ENCODE measurements around the gene SYNM. TPM values are rescaled to one million over a fixed set of nuclear protein-coding genes. Genes with fewer than 3 reads are reported as not detected.
A peak's percentile ranks its signal among the peaks of the same experiment; 100 is the strongest.

The SYNM gene
- total RNA-seq, 1 donor from 2014 or later = 19.5 TPM

GRCh38 chr15:99155961-99156443, 51.1 kb downstream of the SYNM start:
- no peak for DNase-seq
- H3K36me3 ChIP-seq = peaks cover 30% of the 10 kb centered on the region
- no peaks in the 10 kb centered on the region for H3K27me3 ChIP-seq
- peak; percentile 16 for ATAC-seq
- no peak overlapping the region for H3K27ac ChIP-seq
- no peak for TF ChIP-seq CTCF (IDR thresholded peaks at IDR 0.05)
- H3K4me1 ChIP-seq = no peaks in the 10 kb centered on the region
- H3K4me3 ChIP-seq = no peak overlapping the region
- H3K9me3 ChIP-seq = no peaks in the 10 kb centered on the region
- intact Hi-C loops (cut with DNase I) = no loop called here

- intact Hi-C loops (cut with DNase I) = no loop called here
- H3K27ac ChIP-seq = no peak overlapping the region
Measured at GRCh38 chr15:99157456-99157855, 52.6 kb downstream of the SYNM start.

GRCh38 chr15:99158626-99159412, 53.9 kb downstream of the SYNM start:
- Histone ChIP-seq H3K4me1 (no peaks in the 10 kb centered on the region), H3K9me3 (no peaks in the 10 kb centered on the region), H3K36me3 (peaks cover 39% of the 10 kb centered on the region), H3K27me3 (no peaks in the 10 kb centered on the region), H3K4me3 (no peak overlapping the region), H3K27ac (no peak overlapping the region)
- DNase-seq (no peak), ATAC-seq (peak; percentile 9)
- intact Hi-C loops (cut with DNase I) = no loop called here
- no peak for TF ChIP-seq CTCF (IDR thresholded peaks at IDR 0.05)

More at GRCh38 chr15:99157456-99157855, 52.6 kb downstream of the SYNM start:
- Histone ChIP-seq H3K4me1 (no peaks in the 10 kb centered on the region), H3K4me3 (no peak overlapping the region), H3K9me3 (no peaks in the 10 kb centered on the region), H3K27me3 (no peaks in the 10 kb centered on the region), H3K36me3 (peaks cover 37% of the 10 kb centered on the region)
- ATAC-seq = no peak
- TF ChIP-seq CTCF (IDR thresholded peaks at IDR 0.05) = no peak
- no peak for DNase-seq

- Histone ChIP-seq H3K9me3 (no peaks in the 10 kb centered on the region), H3K36me3 (peaks cover 26% of the 10 kb centered on the region), H3K27ac (no peak overlapping the region), H3K4me1 (no peaks in the 10 kb centered on the region), H3K27me3 (no peaks in the 10 kb centered on the region), H3K4me3 (no peak overlapping the region)
- no peak for TF ChIP-seq CTCF (IDR thresholded peaks at IDR 0.05)
- intact Hi-C loops (cut with DNase I) = no loop called here
- DNase-seq (no peak), ATAC-seq (no peak)
Measured at GRCh38 chr15:99163271-99164062, 58.6 kb downstream of the SYNM start.

GRCh38 chr15:99164119-99164518, 59.2 kb downstream of the SYNM start:
- Histone ChIP-seq H3K27ac (no peak overlapping the region), H3K9me3 (no peaks in the 10 kb centered on the region), H3K4me3 (no peak overlapping the region), H3K4me1 (no peaks in the 10 kb centered on the region), H3K27me3 (no peaks in the 10 kb centered on the region), H3K36me3 (peaks cover 23% of the 10 kb centered on the region)
- intact Hi-C loops (cut with DNase I) = no loop called here
- ATAC-seq (no peak), DNase-seq (no peak)
- TF ChIP-seq CTCF (IDR thresholded peaks at IDR 0.05) = no peak
